SU-DHL-6 (cell line): Measurements from ENCODE around the gene CCL26.

Source experiments
- H2AFZ ChIP-seq: fragments of 200-600 bp; sonication (generic); 2 replicates; pipeline ENCODE4 v1.6.1; 2014; ENCODE audit warnings: low read depth, mild to moderate bottlenecking, moderate library complexity, mixed read lengths, antibody characterized with exemption, low read length; ENCODE audit not compliant: severe bottlenecking
- H3F3A ChIP-seq: fragments of 200-600 bp; shearing (Covaris generic); 2 replicates; pipeline ENCODE4 v1.6.0; 2016; ENCODE audit warnings: antibody characterized with exemption, mild to moderate bottlenecking; ENCODE audit not compliant: insufficient read depth
- H3K27ac ChIP-seq: fragments of 200-600 bp; sonication (generic); 2 replicates; pipeline ENCODE4 v1.5.1; 2016; ENCODE audit warnings: low read depth, mild to moderate bottlenecking, low read length, moderate library complexity, mixed read lengths
- H3K27me3 ChIP-seq: fragments of 200-600 bp; sonication (generic), shearing (Covaris generic); 2 replicates; pipeline ENCODE4 v1.6.0; 2014; ENCODE audit warnings: mild to moderate bottlenecking, low read length
- H3K36me3 ChIP-seq: fragments of 200-600 bp; sonication (generic); 2 replicates; pipeline ENCODE4 v1.6.1; 2014; ENCODE audit warnings: mild to moderate bottlenecking, low read length, mixed read lengths
- H3K4me2 ChIP-seq: fragments of 300-600, 200-600 bp; shearing (Covaris generic), sonication (generic); 2 replicates; pipeline ENCODE4 v1.6.0; 2014; ENCODE audit warnings: low read length, low read depth, mild to moderate bottlenecking; ENCODE audit not compliant: poor library complexity, severe bottlenecking
- H3K4me3 ChIP-seq: fragments of 200-600 bp; sonication (generic); 2 replicates; pipeline ENCODE4 v1.5.1; 2014; ENCODE audit warnings: antibody characterized with exemption, low read length, mild to moderate bottlenecking, mixed read lengths; ENCODE audit not compliant: insufficient read depth, poor library complexity, severe bottlenecking
- H3K79me2 ChIP-seq: fragments of 200-600 bp; sonication (generic); 2 replicates; pipeline ENCODE4 v1.6.1; 2014; ENCODE audit warnings: mild to moderate bottlenecking, low read length, moderate library complexity; ENCODE audit not compliant: insufficient read depth
- H3K9ac ChIP-seq: fragments of 200-600 bp; sonication (generic); 2 replicates; pipeline ENCODE4 v1.7.0; 2014; ENCODE audit warnings: mild to moderate bottlenecking, low read length
- H3K9me2 ChIP-seq: fragments of 200-600 bp; sonication (generic); replicated peaks from 2 replicates; pipeline ENCODE4 v1.6.1; 2014; ENCODE audit warnings: low read length; ENCODE audit not compliant: insufficient read depth
- H3K9me3 ChIP-seq: fragments of 200-600 bp; sonication (generic); 2 replicates; pipeline ENCODE4 v1.6.1; 2014; ENCODE audit warnings: low read length, mixed read lengths; ENCODE audit not compliant: insufficient read depth
- H4K20me1 ChIP-seq: fragments of 200-600 bp; sonication (generic); 2 replicates; pipeline ENCODE4 v1.6.1; 2014; ENCODE audit warnings: low read depth, mild to moderate bottlenecking, antibody characterized with exemption, low read length, moderate library complexity, mixed read lengths
- EZH2phosphoT487 ChIP-seq: fragments of 200-600 bp; sonication (generic), shearing (Covaris generic); conservative IDR thresholded peaks from 2 replicates; pipeline ENCODE4 v1.6.1; 2018; ENCODE audit warnings: mild to moderate bottlenecking, antibody characterized with exemption, low read length, moderate library complexity, mixed read lengths
- TF ChIP-seq, protein P1 (sequence below): fragments of 200-600 bp; sonication (generic); IDR thresholded peaks from one replicate; pipeline ENCODE4 v1.5.1; 2017; ENCODE audit warnings: antibody characterized with exemption, mild to moderate bottlenecking, low read length, moderate library complexity; ENCODE audit not compliant: insufficient read depth, poor library complexity, severe bottlenecking

Gene CCL26

DNA sequence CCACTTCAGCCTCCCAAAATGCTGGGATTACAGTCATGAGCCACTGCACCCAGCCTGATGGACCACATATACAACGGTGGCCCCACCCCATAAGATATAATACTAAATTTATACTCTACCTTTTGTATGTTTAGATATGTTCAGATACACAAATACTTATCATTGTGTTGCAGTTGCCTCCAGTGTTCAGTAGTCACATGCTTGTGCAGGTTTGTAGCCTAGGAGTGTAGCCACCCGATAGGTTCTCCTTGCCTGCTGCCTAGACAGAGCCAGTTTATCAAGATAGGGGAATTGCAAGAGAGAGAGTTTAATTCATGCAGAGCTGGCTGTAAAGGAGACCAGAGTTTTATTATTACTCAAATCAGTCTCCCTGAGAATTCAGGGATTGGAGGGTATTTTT, 32.0 kb upstream of the CCL26 start:
- Histone ChIP-seq H4K20me1 (no peaks in the 10 kb centered on the region), H3K9ac (no peak overlapping the region), H3K9me3 (peaks cover 18% of the 10 kb centered on the region; the same call in 1 of the 2 replicates), H3K4me3 (no peak overlapping the region), H3K36me3 (no peaks in the 10 kb centered on the region), H3K27ac (no peak overlapping the region), H3F3A (no peaks in the 10 kb centered on the region), H3K27me3 (no peaks in the 10 kb centered on the region), H3K4me2 (no peak overlapping the region), H3K79me2 (no peaks in the 10 kb centered on the region), H2AFZ (no peak overlapping the region), H3K9me2 (no peaks in the 10 kb centered on the region)
- TF ChIP-seq, protein P1, sequence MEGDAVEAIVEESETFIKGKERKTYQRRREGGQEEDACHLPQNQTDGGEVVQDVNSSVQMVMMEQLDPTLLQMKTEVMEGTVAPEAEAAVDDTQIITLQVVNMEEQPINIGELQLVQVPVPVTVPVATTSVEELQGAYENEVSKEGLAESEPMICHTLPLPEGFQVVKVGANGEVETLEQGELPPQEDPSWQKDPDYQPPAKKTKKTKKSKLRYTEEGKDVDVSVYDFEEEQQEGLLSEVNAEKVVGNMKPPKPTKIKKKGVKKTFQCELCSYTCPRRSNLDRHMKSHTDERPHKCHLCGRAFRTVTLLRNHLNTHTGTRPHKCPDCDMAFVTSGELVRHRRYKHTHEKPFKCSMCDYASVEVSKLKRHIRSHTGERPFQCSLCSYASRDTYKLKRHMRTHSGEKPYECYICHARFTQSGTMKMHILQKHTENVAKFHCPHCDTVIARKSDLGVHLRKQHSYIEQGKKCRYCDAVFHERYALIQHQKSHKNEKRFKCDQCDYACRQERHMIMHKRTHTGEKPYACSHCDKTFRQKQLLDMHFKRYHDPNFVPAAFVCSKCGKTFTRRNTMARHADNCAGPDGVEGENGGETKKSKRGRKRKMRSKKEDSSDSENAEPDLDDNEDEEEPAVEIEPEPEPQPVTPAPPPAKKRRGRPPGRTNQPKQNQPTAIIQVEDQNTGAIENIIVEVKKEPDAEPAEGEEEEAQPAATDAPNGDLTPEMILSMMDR = no peak
- no peak for TF ChIP-seq EZH2phosphoT487

DNA sequence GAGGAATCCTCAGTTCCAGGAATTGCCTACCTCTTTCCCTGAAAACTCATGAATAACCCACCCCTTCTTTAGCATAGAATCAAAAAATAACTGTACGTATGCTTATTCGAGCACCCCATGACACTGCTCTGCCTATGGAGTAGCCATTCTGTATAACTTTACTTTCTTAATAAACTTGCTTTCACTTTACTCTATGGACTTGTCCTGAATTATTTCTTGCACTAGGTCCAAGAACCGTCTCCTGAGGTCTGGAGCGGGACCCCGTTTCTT, 30.5 kb upstream of the CCL26 start:
- no peaks in the 10 kb centered on the region for H4K20me1 ChIP-seq
- no peaks in the 10 kb centered on the region for H3F3A ChIP-seq
- no peak overlapping the region for H3K4me3 ChIP-seq
- no peaks in the 10 kb centered on the region for H3K36me3 ChIP-seq
- H3K4me2 ChIP-seq = no peak overlapping the region
- no peak overlapping the region for H3K27ac ChIP-seq
- H3K9ac ChIP-seq = no peak overlapping the region
- TF ChIP-seq, protein P1 = no peak
- no peak for TF ChIP-seq EZH2phosphoT487
- no peak overlapping the region for H2AFZ ChIP-seq
- H3K9me3 ChIP-seq = peaks cover 12% of the 10 kb centered on the region; the same call in 1 of the 2 replicates
- H3K9me2 ChIP-seq = no peaks in the 10 kb centered on the region
- no peaks in the 10 kb centered on the region for H3K79me2 ChIP-seq
- H3K27me3 ChIP-seq = no peaks in the 10 kb centered on the region

GRCh38 chr7:75798770-75799169, 26.8 kb upstream of the CCL26 start:
- no peaks in the 10 kb centered on the region for H3K79me2 ChIP-seq
- H3K36me3 ChIP-seq = no peaks in the 10 kb centered on the region
- no peaks in the 10 kb centered on the region for H3K27me3 ChIP-seq
- no peaks in the 10 kb centered on the region for H3F3A ChIP-seq
- H3K9ac ChIP-seq = no peak overlapping the region
- H3K9me3 ChIP-seq = no peaks in the 10 kb centered on the region
- no peak overlapping the region for H3K4me3 ChIP-seq
- H4K20me1 ChIP-seq = no peaks in the 10 kb centered on the region
- no peak overlapping the region for H3K4me2 ChIP-seq
- H3K9me2 ChIP-seq = no peaks in the 10 kb centered on the region
- no peak for TF ChIP-seq EZH2phosphoT487
- TF ChIP-seq, protein P1 = no peak
- no peak overlapping the region for H2AFZ ChIP-seq
- no peak overlapping the region for H3K27ac ChIP-seq

DNA sequence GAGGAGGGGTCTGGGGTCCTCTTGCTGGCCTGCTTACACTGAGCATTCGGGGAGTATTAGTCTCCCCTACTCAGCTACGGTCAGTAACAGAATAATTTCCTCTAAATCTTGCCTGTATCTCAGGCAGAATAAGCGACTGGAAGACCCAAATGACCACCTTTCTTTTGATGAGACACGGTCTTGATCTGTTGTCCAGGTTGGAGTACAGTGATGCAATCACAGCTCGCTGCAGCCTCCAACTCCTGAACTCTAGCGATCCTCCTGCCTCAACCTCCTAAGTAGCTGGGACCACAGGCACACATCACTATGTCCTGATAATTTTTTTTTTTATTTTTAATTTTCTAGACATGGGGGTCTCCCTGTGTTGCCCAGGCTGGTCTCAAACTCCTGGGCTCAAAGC, 24.4 kb upstream of the CCL26 start:
- Histone ChIP-seq H3K27me3 (no peaks in the 10 kb centered on the region), H3K9ac (no peak overlapping the region), H3K79me2 (no peaks in the 10 kb centered on the region), H3K4me3 (no peak overlapping the region), H3K4me2 (no peak overlapping the region), H3K9me2 (no peaks in the 10 kb centered on the region), H4K20me1 (no peaks in the 10 kb centered on the region), H2AFZ (no peak overlapping the region), H3K27ac (no peak overlapping the region), H3F3A (no peaks in the 10 kb centered on the region), H3K9me3 (no peaks in the 10 kb centered on the region), H3K36me3 (no peaks in the 10 kb centered on the region)
- TF ChIP-seq, protein P1 = no peak
- no peak for TF ChIP-seq EZH2phosphoT487
